Activated T-cell treated with anti-CD3 and anti-CD28 coated beads for 48 hours (primary cell): Measurements from ENCODE around the gene TBRG4.

Source experiments
- DNase-seq: peaks from one replicate; pipeline ENCODE4 v3.0.0-alpha.2; 2020; ENCODE audit warnings: low read depth

Gene TBRG4

DNA sequence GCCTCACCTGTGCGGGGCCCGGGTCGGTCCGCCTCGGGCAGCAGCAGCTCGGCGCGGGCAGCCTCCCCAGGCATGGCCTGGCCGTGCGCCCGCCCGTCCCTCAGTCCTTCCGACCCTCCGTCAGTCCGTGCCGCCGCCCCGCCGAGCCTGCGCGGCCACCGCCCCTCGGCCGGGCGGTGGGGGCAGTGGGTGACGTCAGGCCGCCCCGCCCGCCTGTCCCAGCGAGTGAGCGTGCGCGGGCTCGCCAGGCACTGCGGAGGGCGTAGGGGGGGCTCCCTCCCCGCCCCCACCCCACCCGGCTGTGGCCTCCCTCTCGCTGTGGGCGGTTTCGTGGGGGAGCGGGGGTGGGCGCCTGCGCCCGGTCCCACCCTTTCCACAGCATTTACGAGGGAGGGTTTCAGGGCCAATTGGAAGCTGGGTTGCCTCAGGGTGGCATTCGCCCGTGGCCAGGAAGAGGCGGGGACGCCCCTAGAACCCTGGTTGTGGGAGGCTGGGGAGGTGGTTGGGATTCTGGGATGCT is 22.6 kb downstream of the TBRG4 start, which contains the start of gene NACAD:
TSS of gene NACAD (minus strand) at position 149 of the 520 bp plus-strand sequence. CDS start at position 74, 75 bp downstream.
- no peak for DNase-seq

GRCh38 chr7:45088146-45088701 is 23.3 kb downstream of the TBRG4 start:
- DNase-seq: no peak

- no peak for DNase-seq
These were observed 24.0 kb downstream of the TBRG4 start for GRCh38 chr7:45087301-45088145.

DNA sequence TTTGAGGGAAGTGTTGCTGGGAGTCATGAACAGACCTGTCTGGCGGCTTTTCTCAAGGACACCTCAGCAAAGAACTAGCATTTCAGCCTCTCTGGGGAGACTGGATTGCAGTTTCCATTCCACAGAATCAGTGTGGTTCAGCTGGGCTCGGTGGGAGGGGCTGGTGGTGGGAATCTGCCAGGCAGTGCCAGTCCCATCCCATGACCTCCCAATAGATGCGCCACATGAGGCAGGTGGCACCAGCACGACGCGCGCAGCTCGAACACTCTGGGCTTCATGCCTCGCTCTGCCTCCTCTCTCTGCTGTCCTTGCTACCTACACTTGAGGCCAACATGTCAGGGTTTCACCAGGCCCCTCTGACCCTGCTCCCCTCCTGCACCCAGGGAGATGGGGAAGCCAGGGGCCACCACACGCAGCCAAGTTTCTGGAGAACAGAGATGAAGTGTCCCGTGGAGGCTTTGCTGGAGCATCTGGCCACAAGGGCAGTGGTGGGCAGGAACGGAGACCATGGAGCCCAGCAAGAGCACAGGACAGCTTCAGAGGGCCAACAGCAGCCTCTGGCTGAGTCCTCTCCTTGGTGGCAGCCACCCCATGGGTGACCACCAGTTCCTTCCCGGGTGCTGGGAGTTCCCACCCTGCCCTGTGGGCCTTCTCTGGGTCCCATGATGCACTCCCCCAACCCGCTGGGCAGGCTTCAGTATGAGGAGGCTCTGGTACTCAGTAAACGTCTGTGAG is 25.0 kb downstream of the TBRG4 start:
- no peak for DNase-seq

GRCh38 chr7:45085619-45086200 is 25.8 kb downstream of the TBRG4 start:
- no peak for DNase-seq

- no peak for DNase-seq
These were observed 26.4 kb downstream of the TBRG4 start for GRCh38 chr7:45084901-45085618.

- no peak for DNase-seq
These were observed 27.2 kb downstream of the TBRG4 start for GRCh38 chr7:45084336-45084735.

GRCh38 chr7:45082831-45083331 is 28.6 kb downstream of the TBRG4 start:
- no peak for DNase-seq

DNA sequence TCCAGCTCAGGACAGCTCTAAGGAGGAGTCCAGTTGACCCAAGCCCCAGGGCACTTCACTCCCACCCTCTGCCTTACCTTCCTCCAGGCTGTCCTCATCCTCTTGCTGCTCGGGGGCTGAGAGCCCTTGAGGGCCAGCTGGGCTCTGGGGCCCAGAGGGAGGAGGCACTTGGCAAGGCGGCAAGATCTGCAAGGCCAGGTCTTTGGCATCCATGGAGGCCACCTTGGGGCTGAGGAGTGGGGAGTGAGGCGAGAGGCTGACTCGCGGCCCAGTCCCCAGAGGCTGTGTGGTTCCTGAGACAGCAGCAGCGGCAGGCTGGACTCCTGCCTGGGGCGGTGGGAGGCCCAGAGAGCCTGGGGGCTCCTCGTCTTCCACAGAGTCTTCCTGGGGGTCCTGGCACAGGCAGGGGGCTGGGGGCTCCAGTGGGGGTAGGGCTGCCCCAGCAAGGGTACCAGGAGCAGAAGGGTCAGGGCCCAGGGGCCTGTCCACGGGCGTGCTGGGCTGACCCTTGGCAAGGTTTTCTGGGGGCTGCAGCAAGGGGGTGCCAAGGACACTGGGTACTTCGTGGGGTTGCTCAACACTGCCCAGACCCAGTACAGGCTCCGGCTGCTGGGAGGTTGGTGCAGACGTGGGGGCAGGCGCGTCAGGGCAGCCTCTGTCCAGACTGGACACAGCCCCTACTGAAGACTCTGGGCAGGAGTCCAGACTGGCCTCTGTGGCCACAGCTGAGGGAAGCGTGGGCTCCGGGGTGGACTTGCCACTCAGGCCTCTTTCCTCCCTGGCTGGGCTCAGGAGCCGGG is 29.3 kb downstream of the TBRG4 start:
- DNase-seq: no peak

GRCh38 chr7:45081670-45081974 is 29.9 kb downstream of the TBRG4 start:
- DNase-seq: no peak

GRCh38 chr7:45080958-45081669 is 30.4 kb downstream of the TBRG4 start:
- DNase-seq: no peak

GRCh38 chr7:45080265-45080957 is 31.1 kb downstream of the TBRG4 start:
- DNase-seq: no peak

GRCh38 chr7:45078125-45078681 is 33.3 kb downstream of the TBRG4 start:
- DNase-seq: no peak

DNA sequence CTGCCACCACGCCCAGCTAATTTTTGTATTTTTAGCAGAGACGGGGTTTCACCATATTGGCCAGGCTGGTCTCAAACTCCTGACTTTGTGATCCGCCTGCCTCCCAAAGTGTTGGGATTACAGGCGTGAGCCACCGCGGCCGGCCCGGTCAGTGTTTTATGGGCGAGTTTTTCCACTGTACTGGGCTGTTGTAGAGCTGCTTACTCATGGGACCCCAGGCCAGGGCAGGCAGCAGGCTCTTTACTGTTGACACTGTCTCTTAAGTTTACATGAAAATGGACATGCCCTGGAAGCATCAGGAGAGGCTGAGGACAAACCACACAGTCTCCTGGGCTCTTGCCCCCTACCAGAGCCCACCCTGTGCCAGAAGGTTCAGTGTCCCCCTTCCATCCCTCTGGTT is 33.9 kb downstream of the TBRG4 start:
- no peak for DNase-seq

DNA sequence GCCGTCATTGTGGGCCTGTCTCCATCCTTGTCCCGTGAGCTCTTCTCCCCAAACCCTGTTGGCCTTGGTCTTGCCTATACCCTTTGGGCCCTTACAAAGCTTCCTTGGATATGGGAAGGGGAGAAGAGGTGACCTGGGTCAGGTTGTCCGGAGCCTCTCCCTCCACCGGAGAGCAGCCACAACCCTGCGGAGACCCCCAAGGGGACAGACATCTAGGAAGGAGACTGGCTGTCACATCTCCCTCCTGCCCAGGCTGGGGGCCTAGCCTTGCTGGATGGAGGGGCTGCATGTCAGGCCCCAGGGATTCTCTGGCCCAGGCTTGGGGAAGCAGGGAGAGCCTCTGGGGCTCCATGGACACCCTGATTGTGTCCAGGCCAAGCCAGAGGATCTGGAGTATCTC is 34.6 kb downstream of the TBRG4 start:
- no peak for DNase-seq

GRCh38 chr7:45075871-45076796 is 35.4 kb downstream of the TBRG4 start:
- no peak for DNase-seq

DNA sequence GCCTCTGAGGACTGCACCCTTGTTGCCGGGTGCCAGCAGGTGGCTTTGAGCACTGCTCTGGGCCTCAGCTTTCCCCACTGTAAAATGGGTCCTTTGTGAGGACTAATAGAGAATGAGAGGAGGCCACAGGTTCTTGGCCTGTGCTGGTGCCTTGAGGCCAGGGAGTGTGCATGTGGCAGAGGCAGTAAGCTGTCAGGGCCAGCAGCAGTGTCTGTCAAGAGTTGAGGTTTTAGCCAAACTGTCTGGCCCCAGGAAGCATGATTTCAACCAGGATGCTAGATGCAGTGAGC is 36.2 kb downstream of the TBRG4 start:
- no peak for DNase-seq
